CD4-positive, alpha-beta T cell treated with Interleukin-2 at 100 ng/mL for 4 hours (primary cell): Measurements from ENCODE around the gene LTA.

Experiments used
- DNase-seq: peaks from one replicate; pipeline ENCODE4 v3.0.0-alpha.2; 2020; ENCODE audit warnings: low spot score

LTA gene

GRCh38 chr6:31569861-31570536 is 2.1 kb upstream of the LTA start:
- DNase-seq = no peak

- no peak for DNase-seq
Measured at GRCh38 chr6:31573239-31574105, 1.4 kb downstream of the LTA start.

GRCh38 chr6:31574106-31575061 is 2.3 kb downstream of the LTA start:
- no peak for DNase-seq

GRCh38 chr6:31575335-31575901 is 3.3 kb downstream of the LTA start, which contains the start of gene TNF:
TNF (plus strand) TSS chr6:31575565; CDS start chr6:31575742, 177 bp downstream.
- peak; percentile 91 for DNase-seq

GRCh38 chr6:31575952-31576685 is 4.0 kb downstream of the LTA start:
- no peak for DNase-seq

GRCh38 chr6:31576897-31577578 is 4.9 kb downstream of the LTA start:
- peak; percentile 43 for DNase-seq

- no peak for DNase-seq
Measured at GRCh38 chr6:31577579-31577966, 5.5 kb downstream of the LTA start.

- no peak for DNase-seq
Measured at GRCh38 chr6:31578184-31579118, 6.4 kb downstream of the LTA start.

GRCh38 chr6:31579119-31579505 is 7.0 kb downstream of the LTA start:
- DNase-seq = no peak

- DNase-seq = no peak
Measured at GRCh38 chr6:31579546-31580437, 7.7 kb downstream of the LTA start.

GRCh38 chr6:31580438-31580740 is 8.3 kb downstream of the LTA start:
- DNase-seq = no peak

GRCh38 chr6:31580807-31581433 is 8.8 kb downstream of the LTA start:
- DNase-seq = peak; percentile 91

- no peak for DNase-seq
Measured at GRCh38 chr6:31581434-31582229, 9.5 kb downstream of the LTA start.

- DNase-seq = peak; percentile 88
Measured at GRCh38 chr6:31582230-31582643, 10.1 kb downstream of the LTA start, which contains the start of gene LTB. LTB (minus strand) TSS chr6:31582424; CDS start chr6:31582417, 7 bp downstream.

- DNase-seq = peak; percentile 70
Measured at GRCh38 chr6:31585491-31585890, 13.4 kb downstream of the LTA start.

- DNase-seq = no peak
Measured at GRCh38 chr6:31586008-31586407, 13.9 kb downstream of the LTA start, which contains the start of gene LST1. LST1 (plus strand) TSS chr6:31586277; CDS start chr6:31587300, 1,023 bp downstream.
